Measurements from ENCODE around the gene CRYL1.

DNA sequence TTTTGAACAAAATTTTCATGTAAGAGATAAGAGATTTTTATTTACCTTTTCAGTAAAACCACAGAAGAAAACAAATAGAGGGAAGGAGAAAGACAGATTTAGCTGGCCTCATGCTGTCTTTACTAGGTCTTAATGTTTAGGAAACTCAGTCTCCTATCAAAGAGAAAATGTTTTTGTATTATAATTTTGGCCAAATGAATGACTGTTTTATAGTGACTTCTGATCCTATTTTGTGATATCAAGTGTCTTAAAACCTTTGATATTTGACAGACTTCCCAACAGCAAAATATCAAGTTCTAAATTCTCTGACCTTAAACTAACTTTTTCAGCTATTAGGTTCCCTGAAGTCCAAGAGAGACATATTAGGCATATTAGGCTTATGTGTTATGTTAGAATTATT lies 27.0 kb downstream of the CRYL1 start:
- TF ChIP-seq NRF1 (IDR thresholded peaks at IDR 0.05; ENCODE audit: low read depth, low read length) (no peak), REST (IDR thresholded peaks at IDR 0.05; ENCODE audit: low read depth, low read length) (no peak), SIN3A (IDR thresholded peaks at IDR 0.05; ENCODE audit: borderline replicate concordance, low read depth, low read length) (no peak), JUND (IDR thresholded peaks at IDR 0.05) (no peak), CTCF (IDR thresholded peaks at IDR 0.05) (no peak), POLR2AphosphoS5 (IDR thresholded peaks at IDR 0.05; ENCODE audit: low read depth, low read length) (no peak), MXI1 (IDR thresholded peaks at IDR 0.05; ENCODE audit: low read depth, low read length) (no peak)
- TF ChIP-seq, protein P1, sequence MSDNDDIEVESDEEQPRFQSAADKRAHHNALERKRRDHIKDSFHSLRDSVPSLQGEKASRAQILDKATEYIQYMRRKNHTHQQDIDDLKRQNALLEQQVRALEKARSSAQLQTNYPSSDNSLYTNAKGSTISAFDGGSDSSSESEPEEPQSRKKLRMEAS (IDR thresholded peaks at IDR 0.05; ENCODE audit: low read depth): no peak

All from SK-N-SH (cell line).